DLD1 (cell line): ENCODE results near the gene KRTAP10-10.
"Not testable (repeated sequence)": the region's sequence is repeated elsewhere in the genome, so short reads cannot be mapped to it uniquely, and the experiment has no call there.

Experiments used
- in situ Hi-C: cut with HindIII; loops from 2 replicates; pipeline ENCODE4 v1.10.0; 2017; ENCODE audit warnings: low sequenced_read_pairs

The KRTAP10-10 gene

DNA sequence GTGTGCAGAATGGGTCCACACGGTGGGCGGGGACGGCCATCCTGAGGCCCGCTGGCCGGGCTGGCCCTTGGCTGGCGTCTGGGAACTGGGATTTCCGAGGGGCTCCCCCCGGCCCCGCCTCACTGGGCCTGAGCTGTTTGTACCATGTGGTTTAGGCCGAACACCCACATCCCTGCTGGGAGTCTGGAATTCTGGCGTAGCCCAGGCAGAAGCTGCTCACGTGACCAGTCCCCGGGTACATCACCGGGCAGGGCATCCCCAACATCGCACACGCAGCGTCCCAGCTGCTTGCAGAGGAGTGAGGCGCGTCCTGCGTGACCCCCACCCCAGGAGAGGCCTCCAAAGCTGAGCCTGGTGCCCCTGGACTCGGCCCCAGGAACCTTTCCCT lies 34.7 kb upstream of the KRTAP10-10 start:
- in situ Hi-C loops = no loop called here

- in situ Hi-C loops = no loop called here
These were observed 33.9 kb upstream of the KRTAP10-10 start for GRCh38 chr21:44603109-44603875.

GRCh38 chr21:44603911-44604310 lies 33.2 kb upstream of the KRTAP10-10 start:
- in situ Hi-C loops = no loop called here

DNA sequence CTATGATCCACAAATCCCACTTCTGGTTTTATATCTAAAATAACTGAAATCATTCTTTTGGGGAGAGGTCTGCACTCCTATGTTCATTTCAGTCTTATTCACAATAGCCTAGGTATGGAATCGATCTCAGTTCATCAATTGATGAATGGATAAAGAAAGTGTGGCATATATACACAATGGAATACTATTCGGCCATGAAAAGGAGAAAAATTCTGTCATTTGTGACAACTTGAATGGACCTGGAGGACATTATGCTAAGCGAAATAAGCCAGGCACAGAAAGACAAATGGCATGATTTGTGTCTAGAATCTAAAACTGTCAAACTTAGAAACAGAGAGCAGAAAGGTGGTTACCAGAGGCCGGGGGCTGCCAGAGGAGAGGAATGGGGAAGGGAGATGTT lies 30.7 kb upstream of the KRTAP10-10 start:
- in situ Hi-C loops = no loop called here

- in situ Hi-C loops = no loop called here
These were observed 28.0 kb upstream of the KRTAP10-10 start for GRCh38 chr21:44609193-44609592.

DNA sequence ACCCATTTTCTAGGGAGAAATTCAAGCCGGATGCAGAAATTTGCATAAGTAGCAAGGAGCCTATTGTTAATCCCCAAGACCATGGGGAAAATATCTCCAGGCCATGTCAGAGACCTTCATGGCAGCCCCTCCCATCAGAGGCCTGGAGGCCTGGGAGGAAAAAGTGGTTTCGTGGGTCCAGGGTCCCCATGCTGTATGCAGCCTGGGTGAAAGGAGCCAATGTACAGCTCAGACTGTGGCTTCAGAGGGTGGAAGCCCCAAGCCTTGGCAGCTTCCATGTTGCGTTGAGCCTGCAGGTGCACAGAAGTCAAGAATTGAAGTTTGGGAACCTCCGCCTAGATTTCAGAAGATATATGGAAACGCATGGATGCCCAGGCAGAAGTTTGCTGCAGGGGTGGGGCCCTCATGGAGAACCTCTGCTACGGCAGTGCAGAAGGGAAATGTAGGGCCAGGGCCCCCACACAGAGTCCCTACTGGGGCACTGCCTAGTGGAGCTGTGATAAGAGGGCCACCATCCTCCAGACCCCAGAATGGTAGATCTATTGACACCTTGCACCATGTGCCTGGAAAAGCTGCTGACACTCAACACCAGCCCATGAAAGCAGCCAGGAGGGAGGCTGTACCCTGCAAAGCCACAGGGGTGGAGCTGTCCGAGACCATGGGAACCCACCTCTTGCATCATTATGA lies 26.9 kb upstream of the KRTAP10-10 start:
- in situ Hi-C loops = not testable (repeated sequence)

- in situ Hi-C loops = no loop called here
These were observed 25.6 kb upstream of the KRTAP10-10 start for GRCh38 chr21:44611551-44611950.

GRCh38 chr21:44612029-44612486 lies 25.1 kb upstream of the KRTAP10-10 start, which contains the start of gene KRTAP10-8:
Gene KRTAP10-8 (plus strand): TSS chr21:44612079. CDS start chr21:44612101, 22 bp downstream.
- in situ Hi-C loops = no loop called here

- in situ Hi-C loops = no loop called here
These were observed 24.4 kb upstream of the KRTAP10-10 start for GRCh38 chr21:44612669-44613229.

DNA sequence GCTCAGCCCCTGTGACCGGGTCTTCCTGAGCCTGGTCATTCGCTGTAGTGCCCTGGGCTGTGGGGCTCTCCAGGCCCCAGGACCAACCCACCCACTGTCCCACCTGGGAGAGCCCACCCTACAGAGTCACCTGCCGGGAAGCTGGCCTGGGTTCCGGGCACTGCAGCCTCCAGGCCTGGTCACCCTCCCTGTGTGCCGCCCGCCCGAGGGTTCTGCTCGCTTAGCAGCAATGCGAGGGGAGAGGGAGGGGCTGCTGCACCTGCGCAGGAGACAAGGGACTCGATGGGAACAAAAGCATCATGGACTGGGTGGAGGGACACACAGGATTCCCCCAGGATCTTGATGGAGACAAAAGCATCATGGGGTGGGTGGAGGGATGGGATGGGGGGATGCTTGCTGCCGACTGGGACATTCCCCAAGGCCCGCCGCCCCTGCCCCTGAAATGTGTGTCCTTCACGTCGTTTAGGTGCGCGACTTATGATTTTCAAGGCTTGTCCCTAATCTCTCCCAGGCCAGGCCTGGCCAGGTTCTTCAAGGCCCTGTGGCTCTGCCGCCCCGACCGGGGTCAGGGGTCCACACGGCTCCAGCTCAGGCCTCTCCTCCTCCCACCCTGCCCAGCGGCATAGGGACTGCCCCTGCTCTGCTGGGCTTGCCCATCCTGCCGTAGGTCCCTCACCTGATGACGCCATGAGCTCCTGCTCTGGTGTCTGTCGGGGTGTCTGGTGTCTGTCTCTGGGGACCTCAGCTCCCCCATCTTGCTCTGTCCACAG lies 23.6 kb upstream of the KRTAP10-10 start:
- in situ Hi-C loops = no loop called here

DNA sequence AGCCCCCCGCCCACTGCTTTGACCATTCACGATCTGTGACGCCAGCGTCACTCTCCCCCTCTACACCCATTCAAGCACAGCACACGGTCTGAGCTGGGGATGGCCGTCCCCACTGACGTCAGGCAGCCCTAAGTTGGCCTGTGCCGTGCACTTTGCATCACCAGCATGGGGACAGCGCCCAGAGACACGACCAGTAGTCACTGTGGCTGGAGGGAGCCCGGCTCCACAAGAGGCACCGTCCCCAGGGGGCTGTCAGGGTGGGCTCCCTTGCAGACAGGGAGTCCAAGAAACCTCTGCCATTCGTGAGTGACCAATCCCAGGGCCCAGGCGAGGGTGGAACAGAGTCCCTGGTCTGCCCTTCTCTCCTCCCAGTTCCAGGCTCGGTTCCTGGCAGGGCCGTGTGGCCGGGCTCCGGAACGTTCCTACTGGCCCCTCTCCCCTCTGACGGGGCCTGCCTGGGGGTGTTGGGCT lies 23.0 kb upstream of the KRTAP10-10 start:
- in situ Hi-C loops = no loop called here

DNA sequence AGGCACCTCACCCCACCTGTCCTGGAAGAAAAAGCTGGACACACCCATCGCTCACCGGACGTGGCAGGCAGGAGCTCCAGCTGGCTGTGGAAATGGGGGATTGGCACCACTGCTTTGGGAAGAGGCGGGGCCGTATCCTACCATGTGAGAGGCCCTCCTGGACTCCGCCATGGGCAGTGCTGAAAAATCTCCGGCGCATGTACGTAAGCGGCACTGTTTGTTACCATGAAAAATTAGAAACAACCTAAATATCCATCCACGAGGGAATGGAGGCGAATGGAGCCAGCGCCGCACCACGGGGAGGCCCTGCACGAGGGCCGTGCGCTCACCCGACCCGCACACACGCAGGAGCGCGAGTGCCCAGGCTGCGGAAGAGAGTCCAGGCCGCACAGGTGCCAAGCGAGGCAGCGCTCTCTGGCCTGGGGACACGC lies 22.2 kb upstream of the KRTAP10-10 start:
- in situ Hi-C loops = no loop called here

GRCh38 chr21:44615466-44615865 lies 21.7 kb upstream of the KRTAP10-10 start:
- in situ Hi-C loops = no loop called here

DNA sequence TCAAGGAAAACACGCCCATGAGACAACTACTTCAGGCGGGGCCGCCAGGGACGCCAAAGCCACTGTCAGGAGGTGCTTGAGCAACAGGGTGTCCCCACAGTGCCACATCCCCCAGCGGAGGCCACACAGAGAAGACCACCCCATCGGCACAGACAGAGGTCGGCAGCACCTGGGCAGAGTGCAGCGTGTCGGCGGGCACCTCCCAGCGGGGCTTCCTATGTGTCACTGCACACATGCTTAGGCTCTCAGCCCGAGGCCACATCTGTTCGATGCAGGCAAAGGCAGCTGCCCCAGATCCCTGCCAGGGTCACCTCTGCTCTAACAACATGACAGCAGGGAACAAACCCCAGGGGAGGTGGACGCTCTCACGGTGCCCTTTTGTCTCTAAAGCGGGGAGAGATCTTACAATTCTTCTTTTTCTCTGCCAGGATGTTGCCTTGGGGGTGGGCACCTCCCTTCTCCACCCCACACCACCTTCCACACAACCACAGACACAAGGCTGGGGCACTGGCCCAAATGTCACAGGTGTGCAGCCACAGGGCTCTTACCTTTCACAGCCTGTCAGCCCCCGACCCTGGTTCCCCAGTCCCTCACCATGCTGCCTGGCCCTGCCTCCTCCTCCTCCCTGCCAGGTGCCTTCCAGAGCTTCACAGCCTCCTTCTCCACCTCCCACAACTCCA lies 21.1 kb upstream of the KRTAP10-10 start:
- in situ Hi-C loops = no loop called here

DNA sequence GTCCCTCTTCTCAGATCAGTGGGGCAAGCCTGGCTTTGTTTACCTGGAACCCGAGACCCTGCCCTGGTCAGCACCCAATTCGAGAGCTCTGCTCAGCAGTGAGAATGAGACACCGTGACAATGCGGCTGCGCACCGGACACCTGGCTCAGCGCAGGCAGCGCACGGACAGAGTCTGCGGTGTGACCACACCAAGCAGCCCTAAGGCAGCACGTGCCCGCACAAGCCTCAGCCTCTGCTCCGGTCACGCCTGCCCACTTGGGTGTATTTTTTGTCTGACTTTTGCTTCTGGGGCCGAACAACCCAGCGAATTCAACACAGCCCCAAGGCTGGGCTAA lies 20.6 kb upstream of the KRTAP10-10 start:
- in situ Hi-C loops = no loop called here

GRCh38 chr21:44617071-44617501 lies 20.1 kb upstream of the KRTAP10-10 start:
- in situ Hi-C loops = no loop called here

DNA sequence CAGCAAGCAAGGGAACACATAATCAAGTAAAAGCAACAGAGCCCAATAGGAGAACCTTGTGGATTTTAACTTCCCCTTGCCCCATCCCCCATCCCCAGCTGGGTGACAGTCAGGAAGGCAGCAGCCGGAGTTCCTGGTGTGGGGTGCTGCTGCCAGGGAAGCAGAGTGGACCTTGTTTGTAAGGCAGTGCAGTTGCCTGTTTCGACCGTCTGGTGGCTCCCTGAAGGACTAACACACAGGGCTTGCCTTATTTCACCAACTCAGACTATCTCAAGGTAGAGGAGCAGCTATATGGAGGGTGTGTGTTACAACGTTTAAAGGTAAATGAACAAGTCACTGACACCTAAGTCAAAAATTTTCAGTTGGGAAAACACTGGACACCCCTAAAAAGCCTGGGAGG lies 18.7 kb upstream of the KRTAP10-10 start:
- in situ Hi-C loops = no loop called here

GRCh38 chr21:44618909-44619308 lies 18.2 kb upstream of the KRTAP10-10 start:
- in situ Hi-C loops = no loop called here

- in situ Hi-C loops = no loop called here
These were observed 17.3 kb upstream of the KRTAP10-10 start for GRCh38 chr21:44619886-44620285.

DNA sequence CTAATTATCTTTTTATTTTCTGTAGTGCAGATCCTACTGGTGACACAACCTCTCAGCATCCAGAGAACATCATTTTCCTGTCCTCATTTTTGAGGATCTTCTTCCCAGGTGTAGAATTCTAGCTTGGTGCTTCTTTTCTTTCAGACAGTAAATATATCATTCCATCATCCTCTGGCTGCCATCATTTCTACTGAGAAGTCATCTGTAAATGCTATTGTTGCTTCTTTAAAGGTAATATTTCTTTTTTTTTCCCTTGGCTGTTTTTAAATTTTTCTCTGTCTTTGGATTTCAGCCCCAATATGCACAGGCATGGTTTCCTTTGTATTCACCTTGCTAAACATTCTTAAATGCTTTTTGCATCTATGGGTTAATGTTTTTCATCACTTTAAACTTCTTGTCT lies 13.6 kb upstream of the KRTAP10-10 start:
- in situ Hi-C loops = no loop called here

- in situ Hi-C loops = no loop called here
These were observed 11.4 kb upstream of the KRTAP10-10 start for GRCh38 chr21:44625756-44626155.
